HG03457 (cell line): ENCODE data around the gene SEC22B.
A peak's percentile ranks its signal among the peaks of the same experiment; 100 is the strongest.
"Not testable (repeated sequence)": the region's sequence is repeated elsewhere in the genome, so short reads cannot be mapped to it uniquely, and the experiment has no call there.

Experiments used
- ATAC-seq: cut with Tn5 transposase; IDR thresholded peaks from one replicate; pipeline ENCODE4 v1.9.1; 2021; ENCODE audit warnings: moderate number of reproducible peaks; ENCODE audit not compliant: unreplicated experiment

SEC22B gene

GRCh38 chr1:120149420-120150059 is 26.8 kb downstream of the SEC22B start:
- ATAC-seq = not testable (repeated sequence)

- ATAC-seq = not testable (repeated sequence)
Measured at GRCh38 chr1:120145806-120146205, 30.5 kb downstream of the SEC22B start.

- not testable (repeated sequence) for ATAC-seq
Measured at GRCh38 chr1:120144626-120145025, 31.7 kb downstream of the SEC22B start.

GRCh38 chr1:120144169-120144568 is 32.2 kb downstream of the SEC22B start:
- ATAC-seq = not testable (repeated sequence)

- not testable (repeated sequence) for ATAC-seq
Measured at GRCh38 chr1:120143334-120143733, 33.0 kb downstream of the SEC22B start.

GRCh38 chr1:120142512-120143263 is 33.6 kb downstream of the SEC22B start:
- ATAC-seq = peak; percentile 96

- not testable (repeated sequence) for ATAC-seq
Measured at GRCh38 chr1:120141865-120142264, 34.5 kb downstream of the SEC22B start.

GRCh38 chr1:120140656-120141265 is 35.6 kb downstream of the SEC22B start:
- ATAC-seq = not testable (repeated sequence)

GRCh38 chr1:120136086-120136485 is 40.2 kb downstream of the SEC22B start:
- ATAC-seq = not testable (repeated sequence)

GRCh38 chr1:120133928-120134325 is 42.4 kb downstream of the SEC22B start:
- ATAC-seq = not testable (repeated sequence)

- ATAC-seq = no peak
Measured at GRCh38 chr1:120133228-120133927, 42.9 kb downstream of the SEC22B start.

GRCh38 chr1:120132406-120132763 is 43.9 kb downstream of the SEC22B start:
- ATAC-seq = not testable (repeated sequence)

- ATAC-seq = peak; percentile 66
Measured at GRCh38 chr1:120131611-120132405, 44.5 kb downstream of the SEC22B start.

- not testable (repeated sequence) for ATAC-seq
Measured at GRCh38 chr1:120127921-120128320, 48.4 kb downstream of the SEC22B start.

- ATAC-seq = not testable (repeated sequence)
Measured at GRCh38 chr1:120126216-120126615, 50.1 kb downstream of the SEC22B start.

GRCh38 chr1:120124628-120125027 is 51.7 kb downstream of the SEC22B start:
- ATAC-seq = not testable (repeated sequence)

GRCh38 chr1:120123813-120124510 is 52.4 kb downstream of the SEC22B start:
- ATAC-seq = not testable (repeated sequence)

- peak; percentile 56 for ATAC-seq
Measured at GRCh38 chr1:120122262-120122893, 53.9 kb downstream of the SEC22B start.

- ATAC-seq = not testable (repeated sequence)
Measured at GRCh38 chr1:120121830-120122229, 54.5 kb downstream of the SEC22B start.
